VCaP (cell line): ENCODE data around the gene TTLL9.
A peak's percentile ranks its signal among the peaks of the same experiment; 100 is the strongest.

Experiments
- H3K27ac ChIP-seq: fragments of 450-650 bp; 2 replicates; pipeline ENCODE4 v1.5.1; 2017
- CTCF ChIP-seq: fragments of 450-650 bp; conservative IDR thresholded peaks from 2 replicates; pipeline ENCODE4 v1.5.1; 2017; ENCODE audit warnings: mild to moderate bottlenecking, moderate library complexity

TTLL9 gene

GRCh38 chr20:31857861-31858759 is 12.3 kb upstream of the TTLL9 start:
- no peak overlapping the region for H3K27ac ChIP-seq
- TF ChIP-seq CTCF: no peak

GRCh38 chr20:31858760-31859083 is 11.7 kb upstream of the TTLL9 start:
- no peak overlapping the region for H3K27ac ChIP-seq
- TF ChIP-seq CTCF: no peak

GRCh38 chr20:31859266-31859997 is 11.0 kb upstream of the TTLL9 start:
- TF ChIP-seq CTCF: no peak
- no peak overlapping the region for H3K27ac ChIP-seq

DNA sequence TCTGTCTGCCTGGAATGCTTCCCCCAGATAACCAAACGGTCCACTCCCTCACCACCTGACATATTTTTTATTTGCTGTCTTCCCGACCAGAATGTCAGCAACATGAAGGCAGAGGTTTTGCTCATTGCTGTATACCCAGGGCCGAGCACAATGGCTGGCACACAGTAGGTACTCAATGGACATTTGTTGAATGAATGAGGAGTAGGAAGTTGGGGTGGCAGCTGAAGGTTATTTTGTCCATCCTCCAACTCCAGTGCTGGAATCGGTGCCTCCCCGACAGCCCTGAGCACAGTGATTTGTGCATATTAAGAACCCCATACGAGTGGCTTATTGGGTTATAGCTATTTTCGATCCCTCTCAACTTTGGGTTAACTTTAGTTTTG is 10.4 kb upstream of the TTLL9 start:
- TF ChIP-seq CTCF: no peak
- H3K27ac ChIP-seq: no peak overlapping the region

- no peak for TF ChIP-seq CTCF
- H3K27ac ChIP-seq: peak overlapping the region; percentile 53; the same call in 1 of the 2 replicates
Measured at GRCh38 chr20:31860390-31861134, 9.9 kb upstream of the TTLL9 start.

DNA sequence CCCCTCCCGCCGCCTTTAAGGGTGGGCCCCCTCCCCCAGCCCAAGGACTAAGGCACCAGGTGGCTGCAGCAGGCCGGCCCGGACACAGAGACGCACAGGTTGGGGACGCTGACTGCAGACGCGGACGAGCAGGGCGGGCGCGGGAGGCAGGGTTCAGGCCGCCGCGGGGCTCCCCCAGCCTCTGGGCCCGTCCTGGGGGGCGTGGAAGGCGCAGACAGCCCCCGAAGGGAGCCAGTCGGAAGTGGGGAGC is 9.4 kb upstream of the TTLL9 start:
- no peak for TF ChIP-seq CTCF
- H3K27ac ChIP-seq: peak overlapping the region; percentile 53; the same call in 1 of the 2 replicates

DNA sequence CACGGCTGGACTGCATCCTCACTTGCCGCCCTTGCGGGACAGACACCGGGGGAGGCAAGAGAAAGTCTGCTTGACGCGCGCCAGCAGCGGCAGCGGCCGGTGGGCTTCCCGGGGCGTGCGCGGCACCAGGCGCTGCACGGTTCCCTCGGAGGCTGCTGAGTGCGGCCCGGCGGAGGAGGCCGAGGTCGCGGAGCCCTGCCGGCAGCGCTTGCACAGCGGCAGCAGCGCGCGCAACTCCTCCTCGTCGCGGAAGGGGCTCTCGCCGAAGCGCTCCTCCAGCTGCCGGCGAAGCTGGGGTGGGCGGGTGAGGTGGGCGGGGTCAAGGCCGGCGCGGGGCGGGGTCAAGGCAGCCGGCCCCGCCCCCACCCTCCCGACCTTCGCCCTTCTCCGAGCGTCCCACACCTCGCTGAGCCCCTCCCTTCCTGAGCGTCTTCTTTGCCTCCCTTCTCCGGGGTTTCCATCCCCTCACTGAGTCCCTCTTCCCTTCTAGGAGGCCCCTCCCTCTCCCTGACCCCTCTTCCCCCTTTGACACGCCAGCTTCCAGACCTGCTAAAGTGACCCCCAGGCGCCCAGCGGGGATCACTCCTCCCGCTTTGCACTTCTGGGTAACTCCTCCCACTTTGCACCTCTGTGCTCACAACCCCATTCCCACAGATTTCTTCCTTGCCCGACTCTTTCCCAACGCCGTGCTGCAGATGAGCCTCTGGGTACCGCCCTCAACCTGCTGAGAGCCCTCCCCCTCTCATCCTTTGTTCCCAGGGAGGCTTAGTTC is 8.9 kb upstream of the TTLL9 start:
- peak overlapping the region; percentile 53; the same call in 1 of the 2 replicates for H3K27ac ChIP-seq
- TF ChIP-seq CTCF: no peak
